HepG2 (cell line): ENCODE results near the gene SHANK3. TPM values are rescaled to one million over a fixed set of nuclear protein-coding genes. Genes with fewer than 3 reads are reported as not detected.

Source experiments
- ATAC-seq: fragments of 200-7000 bp; cut with Tn5 transposase; 3 replicates; pipeline ENCODE4 v1.9.1; 2020; ENCODE audit warnings: mild to moderate bottlenecking, moderate library complexity
- BruUV-seq: library from RNA; stranded (reverse); fragments of 400-500 nt; replicated peaks from 2 replicates; lab custom pipeline; 2021; lab: Mats Ljungman, UMichigan
- CTCF ChIA-PET: fragments of 300-600 bp; formaldehyde crosslinking; extraction: SDS; loops from one replicate; lab custom pipeline; 2021; ENCODE audit warnings: low total read pairs, inconsistent platforms, low intra/inter-chr PET ratio; lab: Yijun Ruan, JAX
- POLR2A ChIA-PET: fragments of 350-600 bp; sonication (Branson Sonifier 250); formaldehyde crosslinking; loops from one replicate; lab custom pipeline; 2020; ENCODE audit warnings: antibody characterized with exemption, inconsistent platforms; lab: Yijun Ruan, JAX
- DNase-seq: peaks from one replicate; pipeline ENCODE4 v3.0.0-alpha.2; 2015; ENCODE audit warnings: low spot score
- FAIRE-seq: peaks from 3 replicates; lab custom pipeline; 2011; peaks lifted over from hg19 to GRCh38; lab: Jason Lieb, UNC
- H2AFZ ChIP-seq: one replicate; pipeline ENCODE4 v1.6.1; 2011; ENCODE audit warnings: low read length, inconsistent platforms
- H3K27ac ChIP-seq: fragments of 300-600 bp; 3 replicates; pipeline ENCODE4 v1.8.0; 2011; ENCODE audit warnings: mixed run types, mild to moderate bottlenecking, mixed read lengths, low read length, inconsistent platforms; ENCODE audit not compliant: insufficient read depth; ENCODE audit errors: extremely low read length
- H3K27me3 ChIP-seq, 2 experiments: fragments of 200-600 bp in 1 of 2; 2 replicates in 1 of 2; 3 replicates in 1 of 2; pipeline versions ENCODE4 v1.6.0 to v1.8.0; 2011; ENCODE audit warnings: low read length in 2 of 2, mild to moderate bottlenecking in 2 of 2, moderate library complexity in 2 of 2, inconsistent platforms in 1 of 2; ENCODE audit not compliant: insufficient read depth in 2 of 2, control insufficient read depth in 1 of 2
- H3K36me3 ChIP-seq, 2 experiments: fragments of 200-600 bp in 1 of 2; replicated peaks in 1 of 2; 2 replicates in 1 of 2; 3 replicates in 1 of 2; pipeline versions ENCODE4 v1.5.1 to v1.8.0; 2011; ENCODE audit warnings: low read length in 2 of 2, inconsistent platforms in 1 of 2; ENCODE audit not compliant: insufficient read depth in 2 of 2, control insufficient read depth in 1 of 2
- H3K4me1 ChIP-seq: 2 replicates; pipeline ENCODE4 v1.5.1; 2012; ENCODE audit warnings: low read length, inconsistent platforms; ENCODE audit not compliant: insufficient read depth
- H3K4me2 ChIP-seq: 2 replicates; pipeline ENCODE4 v1.6.0; 2011; ENCODE audit warnings: low read depth, low read length, inconsistent platforms
- H3K4me3 ChIP-seq, 3 experiments: fragments of 200-600 bp in 1 of 3; sonication (generic), shearing (Covaris generic) in 1 of 3; replicated peaks in 1 of 3; 2 replicates each; pipeline ENCODE4 v1.5.1; 2011 to 2016; ENCODE audit warnings: low read length in 3 of 3, inconsistent platforms in 2 of 3, low read depth in 2 of 3, mild to moderate bottlenecking in 2 of 3, control low read depth in 1 of 3, mixed read lengths in 1 of 3; ENCODE audit not compliant: insufficient read depth in 1 of 3
- H3K79me2 ChIP-seq: one replicate; pipeline ENCODE4 v1.6.1; 2011; ENCODE audit warnings: low read length, inconsistent platforms; ENCODE audit not compliant: insufficient read depth
- H3K9ac ChIP-seq: 2 replicates; pipeline ENCODE4 v1.6.0; 2011; ENCODE audit warnings: mild to moderate bottlenecking, low read depth, low read length, inconsistent platforms; ENCODE audit not compliant: insufficient read depth
- H3K9me3 ChIP-seq: 2 replicates; pipeline ENCODE4 v1.5.1; 2012; ENCODE audit warnings: mild to moderate bottlenecking, low read length
- H4K20me1 ChIP-seq: 2 replicates; pipeline ENCODE4 v1.6.0; 2011; ENCODE audit warnings: inconsistent platforms, mild to moderate bottlenecking, low read length, moderate library complexity; ENCODE audit not compliant: insufficient read depth
- GTF3A ChIP-seq: sonication (generic); formaldehyde crosslinking; conservative IDR thresholded peaks from 2 replicates; pipeline ENCODE4 v1.4.0; 2020; ENCODE audit warnings: mild to moderate bottlenecking, missing genetic modification reagents
- KDM1A ChIP-seq: IDR thresholded peaks from 2 replicates; pipeline ENCODE4 v1.6.1; 2016; ENCODE audit warnings: missing compliant biosample characterization
- PCBP1 ChIP-seq: fragments of 200-400 bp; formaldehyde crosslinking; IDR thresholded peaks from 2 replicates; pipeline ENCODE4 v1.6.1; 2017; ENCODE audit warnings: mild to moderate bottlenecking, low read depth, low read length, borderline replicate concordance
- PHF8 ChIP-seq: sonication (generic); formaldehyde crosslinking; IDR thresholded peaks from 2 replicates; pipeline ENCODE4 v1.5.0; 2020; ENCODE audit warnings: missing genetic modification reagents
- ZBTB38 ChIP-seq: sonication (generic); formaldehyde crosslinking; IDR thresholded peaks from 2 replicates; pipeline ENCODE4 v1.5.1; 2020; ENCODE audit warnings: mild to moderate bottlenecking, missing genetic modification reagents
- ZMYM3 ChIP-seq: sonication (generic); formaldehyde crosslinking; IDR thresholded peaks from 2 replicates; pipeline ENCODE4 v1.5.1; 2020; ENCODE audit warnings: mild to moderate bottlenecking, missing genetic modification reagents
- ZNF160 ChIP-seq: sonication (generic); formaldehyde crosslinking; IDR thresholded peaks from 2 replicates; pipeline ENCODE4 v1.8.0; 2022; ENCODE audit warnings: mild to moderate bottlenecking, inconsistent platforms, missing genetic modification reagents
- ZNF740 ChIP-seq: sonication (generic); formaldehyde crosslinking; IDR thresholded peaks from 2 replicates; pipeline ENCODE4 v1.4.0; 2020; ENCODE audit warnings: missing genetic modification reagents
- WGBS: methylation state at CpG from one replicate; pipeline ENCODE4 v1.1.6; 2017; ENCODE audit warnings: low lambda C conversion rate; 5-methylcytosine and 5-hydroxymethylcytosine counted together
- in situ Hi-C: cut with HindIII; loops from 2 replicates; pipeline ENCODE4 v1.10.0; 2017; ENCODE audit warnings: low pct_unique_long_range_greater_than_20kb; ENCODE audit not compliant: extremely low pct_ligation_motif_present
- intact Hi-C: fragments of 100-400 bp; cut with micrococcal nuclease; formaldehyde crosslinking; loops from one replicate; pipeline ENCODE4 v1.10.0; 2022; ENCODE audit not compliant: unreplicated experiment
- polyA plus RNA-seq, 8 experiments: library from polyadenylated mRNA; depleted of rRNA in 3 of 8; stranded (reverse) in 7 of 8; unstranded in 1 of 8; fragments of >200 nt; fragmentation: Illumina TruSeq in 4 of 8; extraction: Trizol in 4 of 8; gene quantifications; 2 replicates each; pipeline versions ENCODE4 v1.2.1 to v1.2.3, GENCODE V29; 2011 to 2016; ENCODE audit warnings: low read depth in 4 of 8, missing spikeins in 1 of 8, mixed read lengths in 1 of 8; ENCODE audit not compliant: insufficient read depth in 1 of 8
- total RNA-seq, 5 experiments: library from RNA; depleted of rRNA; stranded (reverse); fragments of >200 nt; fragmentation: Illumina TruSeq; extraction: Trizol; gene quantifications; 2 replicates each; pipeline ENCODE4 v1.2.3, GENCODE V29; 2016; ENCODE audit warnings: low read depth in 1 of 5

SHANK3 gene
- total and polyA plus RNA-seq, 2 of the 13 experiments (the other 11 are each of a cell fraction or from before 2014, with no cell fraction given): 2.9 to 4.6 TPM

DNA sequence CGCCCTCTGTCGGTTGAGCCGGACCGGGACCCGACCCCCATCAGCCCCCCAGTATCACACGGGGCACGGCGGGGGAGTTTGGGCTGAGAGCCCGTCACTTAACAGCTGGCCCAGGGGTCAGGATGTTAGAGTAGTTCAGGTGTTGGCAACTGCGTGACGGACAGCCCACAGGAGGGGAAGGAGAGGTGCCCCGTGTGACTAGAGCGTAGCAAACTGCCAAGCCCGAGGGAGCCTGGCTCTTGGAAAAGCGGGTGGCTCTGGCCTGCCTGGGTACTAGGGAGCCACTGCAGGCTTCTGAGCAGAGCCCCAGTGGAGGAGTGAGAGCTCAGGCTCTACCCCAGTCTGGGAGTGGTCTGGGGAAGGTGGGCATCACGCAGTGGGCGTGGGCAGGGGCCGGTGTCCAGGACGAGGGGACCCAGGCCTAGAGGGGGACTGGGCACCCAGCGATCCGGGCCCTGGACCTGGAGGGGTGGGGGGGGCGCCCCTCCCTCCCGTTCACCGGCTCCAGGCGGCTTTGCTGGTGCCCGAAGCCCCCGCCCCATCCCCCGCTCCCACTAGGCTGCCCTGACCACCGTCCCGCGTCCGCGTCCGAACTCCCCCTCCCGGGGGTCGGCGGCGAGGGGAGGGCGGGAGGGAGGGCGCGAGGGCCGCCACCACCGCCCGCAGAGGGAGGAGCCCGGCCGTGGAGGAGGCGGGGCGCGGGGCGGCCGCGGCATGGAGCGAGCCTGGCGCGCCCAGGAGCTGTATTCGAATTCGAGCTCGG lies 24.4 kb downstream of the SHANK3 start:
- FAIRE-seq: no peak
- H3K9me3 ChIP-seq: no peaks in the 10 kb centered on the region
- no peaks in the 10 kb centered on the region for H3K27me3 ChIP-seq
- no TSS peak for BruUV-seq
- POLR2A ChIA-PET: interaction anchor here (4.5 kb wide), 1 partner anchor 56 kb away, joined by 51 read pairs; no protein-coding TSS in a partner anchor
- H3K79me2 ChIP-seq: peaks cover 31% of the 10 kb centered on the region
- in situ Hi-C loops (loop anchor here (5.0 kb wide), 2 partner anchors 70 to 115 kb away; partner anchors contain the start of genes ARSA and CHKB), intact Hi-C loops (no loop called here)
- peak overlapping the region; percentile 41 for H3K4me2 ChIP-seq
- peak overlapping the region in 2 of 3 experiments; percentile 82 to 89; a peak in 3 of 6 replicates for H3K4me3 ChIP-seq
- CTCF ChIA-PET: no interaction called here
- 82% methylated on average over 8 of the region's 58 CpGs for WGBS
- H4K20me1 ChIP-seq: no peaks in the 10 kb centered on the region
- H2AFZ ChIP-seq: no peak overlapping the region
- H3K27ac ChIP-seq: no peak overlapping the region
- DNase-seq: no peak
- TF ChIP-seq GTF3A (CRISPR knock-in tag): no peak
- no peak for TF ChIP-seq ZNF160 (CRISPR knock-in tag)
- peak; percentile 79 for TF ChIP-seq ZNF740
- TF ChIP-seq ZMYM3 (CRISPR knock-in tag): peak; percentile 82
- TF ChIP-seq PHF8 (CRISPR knock-in tag): 0 out of 2 replicates have a peak, but pooled peaks have one; percentile 9
- TF ChIP-seq ZBTB38: 0 out of 2 replicates have a peak, but pooled peaks have one; percentile 20
- 0 out of 2 replicates have a peak, but pooled peaks have one; percentile 29 for TF ChIP-seq KDM1A
- 0 out of 2 replicates have a peak, but pooled peaks have one; percentile 79 for TF ChIP-seq PCBP1
- no peak for ATAC-seq
- no peak overlapping the region for H3K9ac ChIP-seq
- H3K4me1 ChIP-seq: peaks cover 42% of the 10 kb centered on the region
- no peaks in the 10 kb centered on the region; a peak in 1 of 5 replicates for H3K36me3 ChIP-seq
